ENCODE results near the gene SMIM44. TPM values are rescaled to one million over a fixed set of nuclear protein-coding genes. Genes with fewer than 3 reads are reported as not detected.

The SMIM44 gene
- total and polyA plus RNA-seq, 9 of the 15 experiments (the other 6 are each of a cell fraction or from before 2014, with no cell fraction given), result not detected

DNA sequence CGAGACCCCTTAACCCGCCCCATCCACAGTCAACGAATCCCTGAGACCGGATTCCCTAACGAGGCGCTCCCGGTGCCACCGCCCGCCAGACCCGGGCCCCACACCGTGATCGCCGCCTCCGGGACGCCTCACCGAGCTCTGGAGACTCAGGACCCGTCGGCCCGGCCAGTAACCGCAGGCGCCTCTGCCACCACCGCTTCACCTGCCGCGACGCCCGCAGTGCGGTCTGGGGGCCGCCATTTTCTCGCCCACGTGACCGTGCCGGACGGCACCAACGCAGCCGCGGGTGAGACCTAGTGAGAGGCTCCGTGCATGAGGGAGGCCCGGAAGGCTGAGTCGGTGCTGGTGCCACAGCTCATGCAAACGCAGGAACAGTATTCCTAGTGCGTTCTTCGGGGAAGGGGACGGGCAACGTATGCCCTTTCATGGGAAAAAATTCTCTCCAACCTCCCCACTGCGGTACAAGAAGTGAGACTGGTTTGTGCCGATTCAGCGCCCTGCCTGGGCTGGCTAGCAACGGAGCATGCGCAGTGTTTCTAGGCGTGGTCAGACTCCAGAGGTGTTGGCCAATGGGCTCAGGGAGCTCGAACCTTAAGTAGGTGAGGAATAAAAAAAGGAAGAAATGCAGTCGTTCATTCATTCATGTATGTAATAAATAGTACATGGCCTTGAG lies 17.3 kb upstream of the SMIM44 start, which contains the start of gene DOHH (continued):
- no peak for TF ChIP-seq BRF1 (IDR thresholded peaks at IDR 0.05; ENCODE audit: borderline replicate concordance, extremely low read depth, insufficient read length)
- no peak for TF ChIP-seq TAF15 (IDR thresholded peaks at IDR 0.05; ENCODE audit: low read depth, low read length)
- peak; percentile 39; the same call in 1 of the 2 replicates for TF ChIP-seq TARDBP (IDR thresholded peaks at IDR 0.05)
- no peak for TF ChIP-seq ETS2 (tag; IDR thresholded peaks at IDR 0.05; ENCODE audit: borderline replicate concordance, poor library complexity, severe bottlenecking)
- TF ChIP-seq, protein P1, sequence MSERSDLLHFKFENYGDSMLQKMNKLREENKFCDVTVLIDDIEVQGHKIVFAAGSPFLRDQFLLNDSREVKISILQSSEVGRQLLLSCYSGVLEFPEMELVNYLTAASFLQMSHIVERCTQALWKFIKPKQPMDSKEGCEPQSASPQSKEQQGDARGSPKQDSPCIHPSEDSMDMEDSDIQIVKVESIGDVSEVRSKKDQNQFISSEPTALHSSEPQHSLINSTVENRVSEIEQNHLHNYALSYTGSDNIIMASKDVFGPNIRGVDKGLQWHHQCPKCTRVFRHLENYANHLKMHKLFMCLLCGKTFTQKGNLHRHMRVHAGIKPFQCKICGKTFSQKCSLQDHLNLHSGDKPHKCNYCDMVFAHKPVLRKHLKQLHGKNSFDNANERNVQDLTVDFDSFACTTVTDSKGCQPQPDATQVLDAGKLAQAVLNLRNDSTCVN (CRISPR knock-in tag; IDR thresholded peaks at IDR 0.05), result no peak
- TF ChIP-seq L3MBTL2 (IDR thresholded peaks at IDR 0.05), result peak; percentile 84
- TF ChIP-seq MYNN (IDR thresholded peaks at IDR 0.05), result no peak
- TF ChIP-seq MYNN (CRISPR knock-in tag; IDR thresholded peaks at IDR 0.05), result no peak
- no peak for TF ChIP-seq FOSL1 (tag; conservative IDR thresholded peaks at IDR 0.05)
- TF ChIP-seq RNF2 (IDR thresholded peaks at IDR 0.05), result peak; percentile 93
- TF ChIP-seq BDP1 (IDR thresholded peaks at IDR 0.05; ENCODE audit: insufficient read depth, insufficient read length), result no peak
- TF ChIP-seq PYGO2 (tag; IDR thresholded peaks at IDR 0.05), result no peak
- TF ChIP-seq ZNF778 (CRISPR knock-in tag; IDR thresholded peaks at IDR 0.05), result no peak
- no peak for TF ChIP-seq ZNF121 (CRISPR knock-in tag; conservative IDR thresholded peaks at IDR 0.05)
- no peak for TF ChIP-seq NFATC3 (IDR thresholded peaks at IDR 0.05)
- TF ChIP-seq SMARCE1 (IDR thresholded peaks at IDR 0.05), result no peak
- no peak for TF ChIP-seq ELF1 (tag; IDR thresholded peaks at IDR 0.05)
- TF ChIP-seq GABPB1 (CRISPR knock-in tag; IDR thresholded peaks at IDR 0.05), result peak; percentile 88
- no peak for TF ChIP-seq ZSCAN32 (CRISPR knock-in tag; IDR thresholded peaks at IDR 0.05)
- TF ChIP-seq CBFB (CRISPR knock-in tag; IDR thresholded peaks at IDR 0.05), result peak; percentile 97
- no peak for TF ChIP-seq ZNF77 (CRISPR knock-in tag; IDR thresholded peaks at IDR 0.05)
- TF ChIP-seq SREBF1 (IDR thresholded peaks at IDR 0.05; ENCODE audit: borderline replicate concordance, low read depth, low read length), result peak; percentile 94
- TF ChIP-seq, protein P2, sequence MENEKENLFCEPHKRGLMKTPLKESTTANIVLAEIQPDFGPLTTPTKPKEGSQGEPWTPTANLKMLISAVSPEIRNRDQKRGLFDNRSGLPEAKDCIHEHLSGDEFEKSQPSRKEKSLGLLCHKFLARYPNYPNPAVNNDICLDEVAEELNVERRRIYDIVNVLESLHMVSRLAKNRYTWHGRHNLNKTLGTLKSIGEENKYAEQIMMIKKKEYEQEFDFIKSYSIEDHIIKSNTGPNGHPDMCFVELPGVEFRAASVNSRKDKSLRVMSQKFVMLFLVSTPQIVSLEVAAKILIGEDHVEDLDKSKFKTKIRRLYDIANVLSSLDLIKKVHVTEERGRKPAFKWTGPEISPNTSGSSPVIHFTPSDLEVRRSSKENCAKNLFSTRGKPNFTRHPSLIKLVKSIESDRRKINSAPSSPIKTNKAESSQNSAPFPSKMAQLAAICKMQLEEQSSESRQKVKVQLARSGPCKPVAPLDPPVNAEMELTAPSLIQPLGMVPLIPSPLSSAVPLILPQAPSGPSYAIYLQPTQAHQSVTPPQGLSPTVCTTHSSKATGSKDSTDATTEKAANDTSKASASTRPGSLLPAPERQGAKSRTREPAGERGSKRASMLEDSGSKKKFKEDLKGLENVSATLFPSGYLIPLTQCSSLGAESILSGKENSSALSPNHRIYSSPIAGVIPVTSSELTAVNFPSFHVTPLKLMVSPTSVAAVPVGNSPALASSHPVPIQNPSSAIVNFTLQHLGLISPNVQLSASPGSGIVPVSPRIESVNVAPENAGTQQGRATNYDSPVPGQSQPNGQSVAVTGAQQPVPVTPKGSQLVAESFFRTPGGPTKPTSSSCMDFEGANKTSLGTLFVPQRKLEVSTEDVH (IDR thresholded peaks at IDR 0.05; ENCODE audit: low read depth, partially characterized antibody), result no peak
- TF ChIP-seq BHLHE40 (IDR thresholded peaks at IDR 0.05; ENCODE audit: low read length), result peak; percentile 97
- 0 out of 2 replicates have a peak, but pooled peaks have one; percentile 12 for TF ChIP-seq DPF2 (IDR thresholded peaks at IDR 0.05)
- peak; percentile 89 for TF ChIP-seq NEUROD1 (IDR thresholded peaks at IDR 0.05; ENCODE audit: borderline replicate concordance, low read depth, low read length, partially characterized antibody)
- TF ChIP-seq ZNF3 (CRISPR knock-in tag; IDR thresholded peaks at IDR 0.05), result no peak
- TF ChIP-seq CC2D1A (IDR thresholded peaks at IDR 0.05), result no peak
- TF ChIP-seq ZNF174 (CRISPR knock-in tag; IDR thresholded peaks at IDR 0.05), result no peak

Data from K562 (cell line).